B cell (primary cell): ENCODE data around the gene CXCL13. TPM values are rescaled to one million over a fixed set of nuclear protein-coding genes. Genes with fewer than 3 reads are reported as not detected.

Experiments
- ATAC-seq: fragments of 200-7000 bp; cut with Tn5 transposase; one replicate; pipeline ENCODE4 v1.10.0; 2021; ENCODE audit warnings: low read depth, mild to moderate bottlenecking, moderate number of reproducible peaks, moderate library complexity
- CTCF ChIA-PET: fragments of 350-600 bp; sonication (Branson Sonifier 250); formaldehyde crosslinking; loops from one replicate; lab custom pipeline; 2021; ENCODE audit warnings: antibody characterized with exemption, inconsistent platforms; lab: Charles Lee
- POLR2A ChIA-PET: fragments of 350-600 bp; sonication (Branson Sonifier 250); formaldehyde crosslinking; loops from one replicate; lab custom pipeline; 2021; ENCODE audit warnings: antibody characterized with exemption; lab: Charles Lee
- DNase-seq: peaks from one replicate; pipeline ENCODE4 v3.0.0; 2013
- H2AFZ ChIP-seq: 2 replicates; pipeline ENCODE4 v1.6.1; 2012; ENCODE audit warnings: mild to moderate bottlenecking, low read depth, low read length; ENCODE audit not compliant: insufficient read depth, poor library complexity, severe bottlenecking
- H3K27ac ChIP-seq, 2 donors: 1 replicate in 1 of 2; 2 replicates in 1 of 2; pipeline ENCODE4 v1.5.1; 2012 to 2013; ENCODE audit warnings: low read length in 2 of 2, mild to moderate bottlenecking in 2 of 2, moderate library complexity in 1 of 2
- H3K27me3 ChIP-seq, 4 experiments: fragments of 200-600 bp in 1 of 4; sonication (generic) in 1 of 4; replicated peaks in 1 of 4; 1 replicate in 2 of 4; 2 replicates in 2 of 4; pipeline versions ENCODE4 v1.6.1 to v1.7.0; 2013 to 2016; ENCODE audit warnings: low read length in 3 of 4, mild to moderate bottlenecking in 2 of 4, mixed read lengths in 1 of 4, moderate library complexity in 1 of 4; ENCODE audit not compliant: insufficient read depth in 4 of 4, control insufficient read depth in 3 of 4; ENCODE audit errors: control extremely low read depth in 1 of 4
- H3K36me3 ChIP-seq, 2 experiments: replicated peaks in 1 of 2; 1 replicate in 1 of 2; 2 replicates in 1 of 2; pipeline versions ENCODE4 v1.6.1 to v1.7.1; 2013; ENCODE audit warnings: low read length in 1 of 2; ENCODE audit not compliant: insufficient read depth in 2 of 2, control insufficient read depth in 1 of 2; ENCODE audit errors: control extremely low read depth in 1 of 2, extremely low read depth in 1 of 2
- H3K4me1 ChIP-seq, 2 donors: fragments of 200-600 bp in 1 of 2; sonication (generic) in 1 of 2; 1 replicate in 1 of 2; 2 replicates in 1 of 2; pipeline versions ENCODE4 v1.5.1 to v1.6.1; 2013 to 2017; ENCODE audit warnings: low read length in 2 of 2; ENCODE audit not compliant: control insufficient read depth in 2 of 2, insufficient read depth in 2 of 2
- H3K4me2 ChIP-seq: replicated peaks from 2 replicates; pipeline ENCODE3; 2012; ENCODE audit warnings: mild to moderate bottlenecking, low read depth, low read length; ENCODE audit not compliant: poor library complexity, severe bottlenecking
- H3K4me3 ChIP-seq, 5 experiments: fragments of 200-600 bp in 1 of 5; sonication (generic) in 1 of 5; 1 replicate in 3 of 5; 2 replicates in 2 of 5; pipeline versions ENCODE4 v1.5.1 to v1.7.0; 2011 to 2016; ENCODE audit warnings: low read length in 4 of 5, mild to moderate bottlenecking in 4 of 5, low read depth in 2 of 5, control low read depth in 1 of 5, moderate library complexity in 1 of 5; ENCODE audit not compliant: insufficient read depth in 1 of 5; ENCODE audit errors: control extremely low read depth in 1 of 5, extremely low read depth in 1 of 5
- H3K79me2 ChIP-seq: fragments of 200-600 bp; sonication (generic); one replicate; pipeline ENCODE4 v1.6.0; 2016; ENCODE audit warnings: low read length; ENCODE audit not compliant: control insufficient read depth, insufficient read depth
- H3K9ac ChIP-seq: fragments of 200-600 bp; sonication (generic); 2 replicates; pipeline ENCODE4 v1.6.1; 2017; ENCODE audit warnings: mild to moderate bottlenecking, low read length, moderate library complexity
- H3K9me3 ChIP-seq, 3 donors: one replicate each; pipeline versions ENCODE4 v1.6.1 to v1.7.1; 2013; ENCODE audit warnings: low read length in 2 of 3; ENCODE audit not compliant: control insufficient read depth in 2 of 3, insufficient read depth in 1 of 3; ENCODE audit errors: control extremely low read depth in 1 of 3
- H4K20me1 ChIP-seq: 2 replicates; pipeline ENCODE4 v1.6.0; 2012; ENCODE audit warnings: mild to moderate bottlenecking, low read length; ENCODE audit not compliant: insufficient read depth, control insufficient read depth, poor library complexity, severe bottlenecking
- H3K27ac Mint-ChIP-seq: one replicate; pipeline ENCODE4 v1.8.0; 2021; ENCODE audit warnings: mixed read lengths
- H3K27me3 Mint-ChIP-seq: one replicate; pipeline ENCODE4 v1.8.0; 2021; ENCODE audit warnings: mixed read lengths
- H3K4me1 Mint-ChIP-seq: one replicate; pipeline ENCODE4 v1.8.0; 2021; ENCODE audit warnings: mixed read lengths
- H3K4me3 Mint-ChIP-seq: one replicate; pipeline ENCODE4 v1.8.0; 2021; ENCODE audit warnings: mixed read lengths
- H3K9me3 Mint-ChIP-seq: one replicate; pipeline ENCODE4 v1.8.0; 2022; ENCODE audit warnings: mixed read lengths; ENCODE audit not compliant: insufficient read depth
- CTCF ChIP-seq: fragments of 200-600 bp; IDR thresholded peaks from one replicate; pipeline ENCODE4 v1.8.0; 2022; ENCODE audit warnings: antibody characterized with exemption, mild to moderate bottlenecking
- EZH2 ChIP-seq: IDR thresholded peaks from 2 replicates; pipeline ENCODE4 v1.6.1; 2012; ENCODE audit warnings: borderline replicate concordance, low read depth, mild to moderate bottlenecking, moderate library complexity, low read length; ENCODE audit not compliant: insufficient read depth, poor library complexity, severe bottlenecking
- WGBS: methylation state at CpG from one replicate; pipeline ENCODE4 v1.1.5; 2013; ENCODE audit warnings: missing lambda C conversion rate; ENCODE audit not compliant: insufficient coverage; 5-methylcytosine and 5-hydroxymethylcytosine counted together
- intact Hi-C: fragments of 100-400 bp; cut with micrococcal nuclease; formaldehyde crosslinking; loops from one replicate; pipeline ENCODE4 v1.10.0; 2022
- polyA plus RNA-seq: library from polyadenylated mRNA; depleted of rRNA; stranded (reverse); fragments of >200 nt; gene quantifications from 2 replicates; pipeline ENCODE4 v1.2.3, GENCODE V29; 2012
- total RNA-seq, 2 donors: library from RNA; stranded (reverse); fragments of 120-200 nt in 1 of 2; gene quantifications; 1 replicate in 1 of 2; 2 replicates in 1 of 2; pipeline versions ENCODE4 v1.2.3 to v1.2.4, GENCODE V29; 2013 to 2022

Gene CXCL13
- total and polyA plus RNA-seq, 2 donors (not counting 1 experiment from before 2014, with no cell fraction given), result not detected

GRCh38 chr4:77591532-77591931 is 14.1 kb upstream of the CXCL13 start:
- Mint-ChIP-seq H3K4me1 (peaks cover 24% of the 10 kb centered on the region), H3K27me3 (no peaks in the 10 kb centered on the region), H3K4me3 (no peak overlapping the region), H3K27ac (no peak overlapping the region), H3K9me3 (no peaks in the 10 kb centered on the region)
- H4K20me1 ChIP-seq, result no peaks in the 10 kb centered on the region
- no peak for TF ChIP-seq CTCF
- no peak for TF ChIP-seq EZH2
- no peak overlapping the region for H2AFZ ChIP-seq
- 92% methylated on average over 1 of the region's 1 CpG for WGBS
- H3K4me3 ChIP-seq, result no peak overlapping the region
- DNase-seq (no peak), ATAC-seq (no peak)
- peaks cover 8 to 9% of the 10 kb centered on the region in 2 donors for H3K4me1 ChIP-seq
- H3K27ac ChIP-seq, result no peak overlapping the region
- no peaks in the 10 kb centered on the region for H3K9me3 ChIP-seq
- intact Hi-C loops, result no loop called here
- ChIA-PET POLR2A (no interaction called here), CTCF (interaction anchor here (1.1 to 1.9 kb wide), 2 partner anchors 9 to 21 kb away, joined by 3 to 9 read pairs; no protein-coding TSS in a partner anchor)
- H3K9ac ChIP-seq, result no peak overlapping the region
- no peaks in the 10 kb centered on the region for H3K27me3 ChIP-seq
- no peaks in the 10 kb centered on the region for H3K36me3 ChIP-seq
- H3K4me2 ChIP-seq, result no peak overlapping the region
- no peaks in the 10 kb centered on the region for H3K79me2 ChIP-seq

- Histone ChIP-seq H3K9me3 (no peaks in the 10 kb centered on the region), H4K20me1 (no peaks in the 10 kb centered on the region), H3K4me1 (no peaks in the 10 kb centered on the region), H3K4me2 (no peak overlapping the region), H3K9ac (no peak overlapping the region), H3K27ac (no peak overlapping the region), H3K27me3 (no peaks in the 10 kb centered on the region), H3K79me2 (no peaks in the 10 kb centered on the region), H3K36me3 (no peaks in the 10 kb centered on the region), H2AFZ (peak overlapping the region; percentile 6), H3K4me3 (no peak overlapping the region)
- no peaks in the 10 kb centered on the region for H3K27me3 Mint-ChIP-seq
- ChIA-PET POLR2A (no interaction called here), CTCF (interaction anchor here (0.6 to 1.9 kb wide), 3 partner anchors 8 to 27 kb away, joined by 3 to 9 read pairs (median 3); no protein-coding TSS in a partner anchor)
- no peaks in the 10 kb centered on the region for H3K9me3 Mint-ChIP-seq
- DNase-seq (no peak), ATAC-seq (no peak)
- 22% methylated on average over 5 of the region's 7 CpGs for WGBS
- no peak overlapping the region for H3K27ac Mint-ChIP-seq
- intact Hi-C loops, result no loop called here
- H3K4me3 Mint-ChIP-seq, result no peak overlapping the region
- peaks cover 10% of the 10 kb centered on the region for H3K4me1 Mint-ChIP-seq
- TF ChIP-seq CTCF, result no peak
- TF ChIP-seq EZH2, result no peak
Observed at GRCh38 chr4:77593101-77593500, 12.5 kb upstream of the CXCL13 start.
